GM18502 (cell line): ENCODE results near the gene CXCL5.
"Not testable (repeated sequence)": the region's sequence is repeated elsewhere in the genome, so short reads cannot be mapped to it uniquely, and the experiment has no call there.

ENCODE experiments used
- ATAC-seq: cut with Tn5 transposase; IDR thresholded peaks from one replicate; pipeline ENCODE4 v1.9.1; 2021; ENCODE audit warnings: mild to moderate bottlenecking; ENCODE audit not compliant: unreplicated experiment, poor library complexity

The CXCL5 gene

GRCh38 chr4:74016068-74016467 lies 17.6 kb upstream of the CXCL5 start:
- ATAC-seq: no peak

- ATAC-seq: no peak
Measured at GRCh38 chr4:74015126-74015780, 16.8 kb upstream of the CXCL5 start.

- ATAC-seq: no peak
Measured at GRCh38 chr4:74014332-74014731, 15.9 kb upstream of the CXCL5 start.

- no peak for ATAC-seq
Measured at GRCh38 chr4:74013264-74013663, 14.8 kb upstream of the CXCL5 start.

GRCh38 chr4:74012130-74012529 lies 13.7 kb upstream of the CXCL5 start:
- no peak for ATAC-seq

GRCh38 chr4:74009307-74009706 lies 10.8 kb upstream of the CXCL5 start:
- no peak for ATAC-seq

GRCh38 chr4:74006009-74006476 lies 7.6 kb upstream of the CXCL5 start:
- ATAC-seq: no peak

- no peak for ATAC-seq
Measured at GRCh38 chr4:74005528-74005927, 7.1 kb upstream of the CXCL5 start.

- ATAC-seq: no peak
Measured at GRCh38 chr4:74004668-74005067, 6.2 kb upstream of the CXCL5 start.

GRCh38 chr4:74000301-74000700 lies 1.8 kb upstream of the CXCL5 start:
- ATAC-seq: no peak

- ATAC-seq: no peak
Measured at GRCh38 chr4:73992050-73992449, 6.4 kb downstream of the CXCL5 start.

- ATAC-seq: no peak
Measured at GRCh38 chr4:73991742-73992000, 6.8 kb downstream of the CXCL5 start.

GRCh38 chr4:73990988-73991741 lies 7.3 kb downstream of the CXCL5 start:
- no peak for ATAC-seq

GRCh38 chr4:73989928-73990327 lies 8.5 kb downstream of the CXCL5 start:
- no peak for ATAC-seq

GRCh38 chr4:73989031-73989430 lies 9.4 kb downstream of the CXCL5 start:
- ATAC-seq: no peak

GRCh38 chr4:73988061-73988460 lies 10.4 kb downstream of the CXCL5 start, which contains the start of gene PPBP:
TSS of gene PPBP (minus strand) at chr4:73988190. CDS start at chr4:73988103, 87 bp downstream.
- no peak for ATAC-seq

- ATAC-seq: no peak
Measured at GRCh38 chr4:73985528-73985852, 13.0 kb downstream of the CXCL5 start.

- no peak for ATAC-seq
Measured at GRCh38 chr4:73984736-73985527, 13.5 kb downstream of the CXCL5 start.

- ATAC-seq: not testable (repeated sequence)
Measured at GRCh38 chr4:73981175-73981574, 17.3 kb downstream of the CXCL5 start.

GRCh38 chr4:73979407-73979957 lies 19.0 kb downstream of the CXCL5 start:
- no peak for ATAC-seq

- ATAC-seq: no peak
Measured at GRCh38 chr4:73978886-73979285, 19.6 kb downstream of the CXCL5 start.
